Measurements from ENCODE around the gene ZNF57. TPM values are rescaled to one million over a fixed set of nuclear protein-coding genes. Genes with fewer than 3 reads are reported as not detected.
A peak's percentile ranks its signal among the peaks of the same experiment; 100 is the strongest.

The ZNF57 gene
- total and polyA plus RNA-seq, 7 donors: 1.4 to 16.8 (median 6.1) TPM

DNA sequence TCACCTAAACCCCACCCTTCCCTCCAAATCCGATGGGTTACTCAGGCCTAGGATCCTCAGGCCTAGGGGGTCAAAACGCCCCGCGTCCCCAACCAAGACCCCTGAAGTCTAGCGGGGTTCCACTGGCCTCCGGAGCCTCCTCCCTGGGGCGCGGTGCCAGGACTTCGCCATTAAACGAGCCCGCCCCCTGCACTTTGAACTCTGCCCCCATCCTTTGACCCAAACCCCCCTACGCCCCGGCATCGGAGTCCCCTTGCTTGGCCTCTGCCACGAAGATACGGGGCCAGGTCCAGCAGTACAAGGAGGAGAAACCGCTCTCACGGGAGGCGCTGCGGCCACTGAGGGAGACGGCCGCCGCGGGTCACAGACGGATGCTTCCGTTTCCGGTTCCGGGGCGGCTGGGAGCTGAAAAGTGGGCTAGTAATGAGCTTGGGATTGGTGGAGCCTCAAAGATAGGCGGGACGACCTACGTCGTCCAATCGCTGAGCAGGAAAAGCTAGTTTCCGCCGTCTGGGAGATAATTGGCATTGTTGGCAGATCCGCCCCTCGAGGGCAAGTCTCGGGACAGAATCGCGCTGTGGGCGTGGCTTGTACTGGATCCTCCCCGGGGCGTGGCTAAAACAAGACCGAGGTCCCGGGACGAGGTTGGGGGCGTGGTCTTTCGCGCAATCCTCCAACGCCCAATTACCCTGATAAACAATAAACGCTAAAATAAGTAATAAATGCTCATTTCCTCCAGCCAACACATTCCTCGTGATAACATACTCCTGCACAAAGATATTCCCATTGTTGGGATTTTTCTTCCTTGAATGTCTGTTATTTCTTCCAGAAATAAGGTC lies 49.8 kb downstream of the ZNF57 start:
- WGBS, 2 donors: 0% methylated on average over 53 of the region's 53 CpGs
- intact Hi-C loops (cut with DNase I): loop anchor here (2.0 kb wide), 2 partner anchors 64 to 112 kb away; partner anchors contain the start of gene TLE5
- Histone ChIP-seq H3K4me1 (peaks cover 0 to 22% (median 16%) of the 10 kb centered on the region in 4 donors), H3K9me3 (no peaks in the 10 kb centered on the region), H3K27ac (peak overlapping the region; percentile 90 to 95 (median 92)), H3K36me3 (no peaks in the 10 kb centered on the region), H3K27me3 (no peaks in the 10 kb centered on the region), H3K4me3 (peak overlapping the region; percentile 52 to 76 (median 64))
- peak; percentile 89 to 95 for TF ChIP-seq POLR2A (IDR thresholded peaks at IDR 0.05)
- peak; percentile 92 to 98 (median 96) for TF ChIP-seq POLR2AphosphoS5 (IDR thresholded peaks at IDR 0.05)
- TF ChIP-seq, protein P1, sequence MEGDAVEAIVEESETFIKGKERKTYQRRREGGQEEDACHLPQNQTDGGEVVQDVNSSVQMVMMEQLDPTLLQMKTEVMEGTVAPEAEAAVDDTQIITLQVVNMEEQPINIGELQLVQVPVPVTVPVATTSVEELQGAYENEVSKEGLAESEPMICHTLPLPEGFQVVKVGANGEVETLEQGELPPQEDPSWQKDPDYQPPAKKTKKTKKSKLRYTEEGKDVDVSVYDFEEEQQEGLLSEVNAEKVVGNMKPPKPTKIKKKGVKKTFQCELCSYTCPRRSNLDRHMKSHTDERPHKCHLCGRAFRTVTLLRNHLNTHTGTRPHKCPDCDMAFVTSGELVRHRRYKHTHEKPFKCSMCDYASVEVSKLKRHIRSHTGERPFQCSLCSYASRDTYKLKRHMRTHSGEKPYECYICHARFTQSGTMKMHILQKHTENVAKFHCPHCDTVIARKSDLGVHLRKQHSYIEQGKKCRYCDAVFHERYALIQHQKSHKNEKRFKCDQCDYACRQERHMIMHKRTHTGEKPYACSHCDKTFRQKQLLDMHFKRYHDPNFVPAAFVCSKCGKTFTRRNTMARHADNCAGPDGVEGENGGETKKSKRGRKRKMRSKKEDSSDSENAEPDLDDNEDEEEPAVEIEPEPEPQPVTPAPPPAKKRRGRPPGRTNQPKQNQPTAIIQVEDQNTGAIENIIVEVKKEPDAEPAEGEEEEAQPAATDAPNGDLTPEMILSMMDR (IDR thresholded peaks at IDR 0.05): no peak
- TF ChIP-seq EP300 (IDR thresholded peaks at IDR 0.05): no peak
- peak; percentile 100 for DNase-seq

DNA sequence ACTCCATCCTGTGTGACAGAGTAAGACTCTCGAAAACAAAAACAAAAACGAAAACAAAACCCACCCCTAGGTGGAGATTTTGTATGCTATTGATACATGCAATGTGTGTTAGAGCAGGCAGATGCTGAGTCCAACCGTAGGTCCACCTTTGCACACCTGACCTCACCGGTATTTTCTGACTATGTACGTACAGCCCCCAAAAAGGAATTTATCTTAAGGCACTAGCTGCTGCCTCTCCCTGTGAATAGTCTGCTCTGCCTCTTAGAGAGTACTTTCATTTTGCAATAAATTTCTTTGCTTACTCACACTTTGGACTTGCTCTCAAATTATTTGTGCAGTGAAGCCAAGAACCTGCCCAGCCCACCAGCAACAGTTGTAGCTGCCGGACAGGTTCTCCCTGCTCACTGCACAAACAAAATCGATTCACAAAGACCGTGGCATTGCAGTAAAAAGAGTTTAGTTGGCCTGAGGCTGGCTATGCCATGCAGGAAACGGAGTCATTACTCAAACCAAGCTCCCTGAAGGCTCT lies 52.3 kb downstream of the ZNF57 start:
- no peak for DNase-seq
- intact Hi-C loops (cut with DNase I): no loop called here
- no peak for TF ChIP-seq POLR2AphosphoS5 (IDR thresholded peaks at IDR 0.05)
- peak in 1 of 2 donors; percentile 25 for TF ChIP-seq POLR2A (IDR thresholded peaks at IDR 0.05)
- H3K4me1 ChIP-seq: peaks cover 0 to 19% (median 13%) of the 10 kb centered on the region in 4 donors
- H3K4me3 ChIP-seq: peak overlapping the region in 3 of 4 donors; percentile 2 to 8 (median 6)
- no peaks in the 10 kb centered on the region for H3K36me3 ChIP-seq
- WGBS, 2 donors: 16 to 58% methylated on average over 9 of the region's 9 CpGs
- no peaks in the 10 kb centered on the region for H3K9me3 ChIP-seq
- H3K27me3 ChIP-seq: no peaks in the 10 kb centered on the region
- H3K27ac ChIP-seq: peak overlapping the region in 2 of 4 donors; percentile 16 to 23

DNA sequence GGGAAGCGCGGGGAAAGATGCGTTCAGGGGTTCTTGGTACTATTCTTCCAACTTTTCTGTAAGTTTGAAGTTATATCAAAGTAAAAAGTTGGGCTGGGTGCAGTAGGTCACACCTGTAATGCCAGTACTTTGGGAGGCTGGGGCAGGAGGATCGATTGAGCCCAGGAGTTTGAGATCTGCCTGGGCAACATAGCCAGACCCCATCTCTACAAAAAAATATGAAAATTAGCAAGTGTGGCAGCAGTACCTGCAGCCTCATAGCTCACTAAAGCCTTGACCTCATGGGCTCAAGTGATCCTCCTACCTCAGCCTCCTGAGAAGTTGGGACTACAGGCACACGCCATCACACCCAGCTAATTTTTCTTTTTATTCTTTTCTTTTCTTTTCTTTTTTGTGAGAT lies 56.4 kb downstream of the ZNF57 start:
- no peak overlapping the region for H3K4me3 ChIP-seq
- TF ChIP-seq POLR2AphosphoS5 (IDR thresholded peaks at IDR 0.05) (no peak), POLR2A (IDR thresholded peaks at IDR 0.05) (no peak), EP300 (IDR thresholded peaks at IDR 0.05) (no peak)
- TF ChIP-seq, protein P1 (IDR thresholded peaks at IDR 0.05): no peak
- intact Hi-C loops (cut with DNase I): no loop called here
- WGBS, 2 donors: 95 to 96% methylated on average over 5 of the region's 5 CpGs
- H3K27ac ChIP-seq: no peak overlapping the region
- DNase-seq: no peak
- H3K27me3 ChIP-seq: no peaks in the 10 kb centered on the region
- no peaks in the 10 kb centered on the region for H3K36me3 ChIP-seq
- H3K4me1 ChIP-seq: peaks cover 0 to 10% (median 3%) of the 10 kb centered on the region in 4 donors
- no peaks in the 10 kb centered on the region for H3K9me3 ChIP-seq

DNA sequence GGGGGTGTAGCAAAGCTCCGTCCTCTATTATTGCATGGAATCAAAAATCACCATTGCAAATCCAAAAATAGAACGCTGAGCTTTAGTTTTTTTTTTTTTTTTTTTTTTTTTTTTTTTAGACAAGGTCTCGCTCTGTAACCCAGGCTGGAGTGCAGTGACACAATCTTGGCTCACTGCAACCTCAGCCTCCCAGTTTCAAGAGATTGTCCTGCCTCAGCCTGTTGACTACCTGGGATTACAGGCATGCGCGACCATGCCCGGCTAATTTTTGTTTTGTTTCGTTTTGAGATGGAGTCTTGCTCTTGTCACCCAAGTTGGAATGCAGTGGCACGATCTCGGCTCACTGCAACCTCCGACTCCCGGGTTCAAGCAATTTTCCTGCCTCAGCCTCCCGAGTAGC lies 59.4 kb downstream of the ZNF57 start:
- H3K27me3 ChIP-seq: no peaks in the 10 kb centered on the region
- intact Hi-C loops (cut with DNase I): no loop called here
- no peaks in the 10 kb centered on the region for H3K36me3 ChIP-seq
- WGBS, 2 donors: 90 to 94% methylated on average over 12 of the region's 12 CpGs
- no peak for TF ChIP-seq POLR2A (IDR thresholded peaks at IDR 0.05)
- TF ChIP-seq POLR2AphosphoS5 (IDR thresholded peaks at IDR 0.05): no peak
- TF ChIP-seq, protein P1 (IDR thresholded peaks at IDR 0.05): no peak
- TF ChIP-seq EP300 (IDR thresholded peaks at IDR 0.05): no peak
- H3K4me1 ChIP-seq: peaks cover 0 to 3% (median 0%) of the 10 kb centered on the region in 4 donors
- no peak for DNase-seq
- H3K9me3 ChIP-seq: no peaks in the 10 kb centered on the region
- no peak overlapping the region for H3K27ac ChIP-seq
- no peak overlapping the region for H3K4me3 ChIP-seq

DNA sequence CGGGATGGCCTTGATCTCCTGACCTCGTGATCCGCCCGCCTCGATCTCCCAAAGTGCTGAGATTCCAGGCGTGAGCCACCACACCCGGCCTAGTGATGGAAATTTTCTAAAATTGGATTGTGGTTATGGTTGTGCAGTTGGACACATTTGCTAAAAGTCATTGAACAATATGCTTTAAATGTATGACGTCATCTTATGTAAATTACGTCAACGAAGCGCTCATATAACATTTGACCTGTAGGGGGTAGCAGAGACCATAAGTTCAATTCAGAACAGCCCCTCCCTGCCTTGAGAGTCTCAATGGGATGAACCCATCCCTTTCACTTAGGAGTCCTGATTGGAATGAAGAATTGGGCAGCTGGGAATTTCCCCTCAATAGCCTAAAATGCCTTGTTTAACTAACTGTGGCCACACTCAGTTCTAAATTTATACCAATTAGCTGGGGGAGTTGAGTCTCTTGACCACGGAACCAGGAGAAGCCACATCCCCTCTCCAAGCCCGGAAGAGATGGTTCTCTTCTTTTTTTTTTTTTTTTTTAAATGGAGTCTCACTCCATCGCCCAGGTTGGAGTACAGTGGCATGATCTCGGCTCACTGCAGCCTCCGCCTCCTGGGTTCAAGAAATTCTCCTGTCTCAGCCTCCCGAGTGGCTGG lies 61.4 kb downstream of the ZNF57 start:
- TF ChIP-seq EP300 (IDR thresholded peaks at IDR 0.05) (no peak), POLR2A (IDR thresholded peaks at IDR 0.05) (no peak), POLR2AphosphoS5 (IDR thresholded peaks at IDR 0.05) (peak in 1 of 4 donors; percentile 6)
- TF ChIP-seq, protein P1 (IDR thresholded peaks at IDR 0.05): peak; percentile 69 to 96 (median 84)
- Histone ChIP-seq H3K4me3 (peak overlapping the region in 1 of 4 donors; percentile 7), H3K36me3 (no peaks in the 10 kb centered on the region), H3K9me3 (no peaks in the 10 kb centered on the region), H3K27ac (no peak overlapping the region), H3K27me3 (no peaks in the 10 kb centered on the region), H3K4me1 (peaks cover 0 to 3% (median 0%) of the 10 kb centered on the region in 4 donors)
- intact Hi-C loops (cut with DNase I): loop anchor here (2.0 kb wide), 3 partner anchors 113 to 201 kb away; no protein-coding TSS in a partner anchor
- no peak for DNase-seq
- 20 to 37% methylated on average over 17 of the region's 17 CpGs for WGBS, 2 donors

Data from sigmoid colon (tissue), 7 donors.